ENCODE data around the gene KCNIP4.
"Not testable (repeated sequence)": the region's sequence is repeated elsewhere in the genome, so short reads cannot be mapped to it uniquely, and the experiment has no call there.

KCNIP4 gene

DNA sequence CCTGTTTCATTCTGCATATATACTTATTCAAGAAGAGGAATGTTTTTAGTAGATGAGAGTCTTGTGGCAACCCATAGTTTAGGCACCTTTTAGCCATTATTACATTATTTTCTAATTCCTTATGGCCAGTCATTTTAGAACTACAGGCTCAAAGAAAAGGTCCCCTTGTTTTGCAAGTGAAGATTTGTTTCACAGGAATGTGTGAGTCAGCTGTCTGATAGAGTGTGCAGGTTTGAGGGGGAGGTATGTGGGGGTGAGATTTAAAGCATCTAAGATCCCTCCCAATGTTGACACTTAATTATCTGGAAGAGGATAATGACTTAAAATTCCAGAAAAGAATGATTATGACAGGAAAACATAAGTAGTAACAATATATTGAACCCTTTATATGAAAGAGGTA lies 495.6 kb downstream of the KCNIP4 start:
- DNase-seq, result no peak

DNA sequence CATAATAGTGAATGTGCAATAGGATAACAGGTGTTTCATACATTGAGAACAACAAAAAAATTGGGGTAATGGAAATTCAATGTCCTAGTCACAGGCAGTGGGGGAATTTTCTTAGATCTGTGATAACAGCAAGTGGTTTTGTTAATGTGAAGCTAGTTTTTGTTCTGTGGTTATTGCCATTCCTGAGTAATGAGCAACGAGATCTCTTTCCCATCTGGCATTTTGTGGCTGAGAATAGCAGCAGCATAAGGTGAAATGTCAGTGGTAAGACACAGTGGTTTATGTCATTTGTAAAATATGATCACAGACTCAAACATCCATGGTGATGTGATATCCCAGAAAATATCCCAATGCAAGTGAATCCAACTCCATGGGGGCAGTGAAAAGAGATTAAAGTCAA lies 497.5 kb downstream of the KCNIP4 start:
- DNase-seq, result no peak

DNA sequence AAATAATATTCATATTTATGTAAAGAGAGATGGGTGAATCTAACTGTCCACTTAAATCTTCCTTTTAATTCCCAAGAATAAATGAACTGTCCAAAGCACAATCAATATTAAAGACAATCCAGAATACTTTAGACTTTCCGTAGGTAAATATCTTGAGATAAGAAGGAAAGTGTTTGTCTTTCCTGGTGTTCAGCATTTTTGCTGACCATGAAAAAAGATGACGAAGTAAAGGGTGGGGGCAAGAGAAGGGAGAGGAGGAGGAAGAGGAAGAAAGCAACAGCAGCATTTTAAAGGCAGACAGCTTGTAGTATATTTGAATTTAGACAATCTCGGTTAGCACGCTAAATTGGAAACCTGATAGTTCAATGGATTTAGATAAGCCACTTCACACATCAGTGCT lies 498.2 kb downstream of the KCNIP4 start:
- DNase-seq, result no peak

DNA sequence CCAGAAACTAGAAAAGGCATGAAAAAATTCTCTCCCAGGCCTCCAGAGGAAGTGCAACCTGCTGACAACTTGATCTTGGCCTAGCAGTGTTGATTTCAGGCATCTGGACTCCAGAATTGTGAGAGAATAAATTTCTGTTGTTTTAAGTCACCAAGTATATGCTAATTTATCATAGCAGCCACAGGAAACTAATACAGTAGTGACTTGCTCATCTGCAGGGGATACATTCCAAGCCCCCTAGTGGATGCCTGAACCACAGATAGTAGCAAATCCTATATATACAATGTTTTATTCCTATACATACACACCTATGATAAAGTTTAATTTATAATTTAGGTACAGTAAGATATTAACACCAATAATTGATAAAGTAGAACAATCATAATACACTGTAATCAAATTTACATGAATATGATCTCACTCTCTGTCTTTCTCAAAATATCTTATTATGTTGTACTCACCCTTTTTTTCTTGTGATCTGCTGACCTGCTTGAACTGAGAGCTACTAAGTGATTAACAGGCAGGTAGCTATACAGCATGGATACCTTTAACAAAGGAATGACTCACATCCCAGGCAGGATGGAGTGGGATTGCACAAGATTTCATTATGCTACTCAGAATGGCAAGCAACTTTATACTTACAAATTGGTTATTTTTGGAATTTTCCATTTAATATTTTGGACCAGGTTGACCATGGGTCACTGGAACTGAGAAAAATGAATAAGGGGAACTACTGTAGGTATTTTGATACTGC lies 501.1 kb downstream of the KCNIP4 start:
- no peak for DNase-seq

DNA sequence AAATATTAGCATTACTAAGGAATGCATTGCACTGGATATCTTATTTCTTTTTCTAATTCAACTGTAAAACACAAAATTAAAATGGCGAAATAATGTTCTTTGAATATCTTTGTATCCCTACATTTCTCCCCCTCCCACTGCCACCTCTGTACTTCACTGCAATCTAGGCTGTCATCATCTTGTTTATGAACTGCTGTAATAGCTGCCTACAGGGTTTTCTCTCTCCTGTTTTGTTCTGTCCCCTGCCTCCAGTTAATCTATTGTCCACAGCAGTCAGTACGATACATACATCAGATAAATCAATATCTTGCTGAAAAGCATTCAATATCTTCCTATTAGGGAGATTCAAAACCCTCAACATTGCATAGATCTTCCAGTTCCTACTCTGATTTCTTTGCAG lies 528.4 kb downstream of the KCNIP4 start:
- DNase-seq, result no peak

DNA sequence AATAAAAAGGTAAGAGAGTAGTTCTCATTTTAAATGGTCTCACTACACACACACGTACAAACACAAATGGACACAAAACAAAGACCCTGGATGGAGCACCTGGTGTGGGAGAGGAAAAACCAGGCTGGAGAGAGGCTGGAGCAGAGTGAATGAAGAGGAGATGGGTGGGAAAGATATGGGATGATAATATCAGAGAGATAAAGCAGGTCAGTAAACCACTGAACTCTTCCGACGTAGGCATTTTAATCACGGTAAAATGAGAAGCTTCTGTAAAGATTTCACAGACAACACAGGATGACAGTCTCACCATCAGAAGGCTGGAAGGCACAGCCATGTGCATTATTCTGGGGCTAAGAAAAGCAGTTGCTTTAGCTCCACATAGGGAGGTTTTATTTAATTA lies 532.8 kb downstream of the KCNIP4 start:
- DNase-seq, result no peak

DNA sequence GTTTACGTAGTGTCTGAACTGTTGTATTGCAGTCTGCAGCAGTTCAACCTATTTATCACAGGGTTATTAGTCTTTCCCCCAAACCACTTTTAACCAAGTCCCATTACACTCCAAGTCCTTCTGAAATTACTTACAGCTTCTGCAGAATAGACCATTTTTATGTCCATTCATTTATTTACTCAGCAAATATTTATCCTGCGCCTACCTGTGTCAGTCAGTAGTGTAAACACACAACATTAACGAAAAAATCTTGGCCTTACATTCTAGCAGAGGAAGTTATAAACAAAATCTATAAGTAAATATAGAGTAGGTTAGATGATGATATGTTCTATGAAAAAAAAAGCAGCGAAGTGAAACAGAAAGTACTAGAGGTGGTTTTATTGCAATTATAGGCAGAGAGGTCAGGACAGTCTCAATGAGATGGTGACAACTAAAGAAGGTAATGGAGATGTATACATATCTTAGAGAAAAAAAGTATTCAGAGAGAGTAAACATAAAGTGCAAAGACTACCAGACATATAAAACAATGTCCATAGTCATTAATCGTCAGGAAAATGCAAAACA lies 534.7 kb downstream of the KCNIP4 start:
- no peak for DNase-seq

DNA sequence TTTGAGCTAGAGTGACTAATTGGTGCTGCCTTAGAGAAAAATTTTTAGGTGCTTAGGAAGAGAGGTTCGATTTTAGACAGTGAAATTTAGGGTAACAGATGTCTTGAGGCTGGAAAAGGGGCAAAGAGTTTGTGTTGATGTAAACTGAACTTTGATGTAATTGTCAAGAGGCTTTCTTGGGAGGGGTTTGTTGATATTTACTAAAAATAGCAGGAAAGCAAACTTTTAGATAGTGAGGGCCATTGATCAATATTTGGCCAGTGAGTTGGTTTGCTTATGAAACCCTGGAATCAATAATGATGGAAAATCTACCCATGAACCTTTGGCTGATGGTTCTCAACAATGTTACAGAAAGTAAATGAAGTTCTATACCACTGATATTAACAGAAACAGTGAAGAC lies 537.5 kb downstream of the KCNIP4 start:
- no peak for DNase-seq

DNA sequence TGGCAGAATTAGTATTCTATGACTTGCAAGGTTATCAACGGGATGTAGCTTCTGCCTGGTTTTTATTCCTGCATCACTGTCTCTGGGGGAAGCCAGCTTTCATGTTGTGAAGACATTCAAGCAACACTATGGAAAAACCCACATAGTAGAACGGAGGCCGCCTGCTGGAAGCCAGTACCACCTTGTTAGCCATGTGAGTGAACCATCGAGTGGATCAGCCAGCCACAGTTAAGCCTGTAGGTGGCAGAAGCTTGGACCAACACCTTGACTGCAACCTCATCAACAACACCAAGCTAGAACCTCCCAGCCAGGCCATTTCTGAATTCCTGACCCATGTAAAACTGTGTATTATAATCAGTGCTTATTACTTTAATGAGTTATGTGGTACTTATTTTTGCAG lies 538.2 kb downstream of the KCNIP4 start:
- DNase-seq, result no peak

DNA sequence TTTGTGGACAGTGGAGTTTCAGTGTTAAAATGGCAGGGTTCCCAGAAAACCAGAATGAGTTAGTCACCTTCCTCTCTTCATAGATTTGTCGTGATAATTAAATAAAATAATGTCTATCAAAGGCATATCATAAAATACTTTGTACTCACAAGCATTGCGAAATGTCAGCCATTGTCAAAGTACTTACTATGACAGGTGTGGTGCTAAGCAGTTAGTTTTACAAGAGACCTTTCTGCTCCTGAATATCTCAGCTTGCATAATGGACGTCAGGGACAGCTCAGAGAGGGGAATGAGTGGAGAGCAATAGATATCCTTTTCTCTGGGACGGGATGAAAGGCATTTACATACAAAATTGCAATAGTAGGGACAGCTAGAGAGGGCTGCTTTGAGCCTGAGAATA lies 560.9 kb downstream of the KCNIP4 start:
- DNase-seq, result no peak

DNA sequence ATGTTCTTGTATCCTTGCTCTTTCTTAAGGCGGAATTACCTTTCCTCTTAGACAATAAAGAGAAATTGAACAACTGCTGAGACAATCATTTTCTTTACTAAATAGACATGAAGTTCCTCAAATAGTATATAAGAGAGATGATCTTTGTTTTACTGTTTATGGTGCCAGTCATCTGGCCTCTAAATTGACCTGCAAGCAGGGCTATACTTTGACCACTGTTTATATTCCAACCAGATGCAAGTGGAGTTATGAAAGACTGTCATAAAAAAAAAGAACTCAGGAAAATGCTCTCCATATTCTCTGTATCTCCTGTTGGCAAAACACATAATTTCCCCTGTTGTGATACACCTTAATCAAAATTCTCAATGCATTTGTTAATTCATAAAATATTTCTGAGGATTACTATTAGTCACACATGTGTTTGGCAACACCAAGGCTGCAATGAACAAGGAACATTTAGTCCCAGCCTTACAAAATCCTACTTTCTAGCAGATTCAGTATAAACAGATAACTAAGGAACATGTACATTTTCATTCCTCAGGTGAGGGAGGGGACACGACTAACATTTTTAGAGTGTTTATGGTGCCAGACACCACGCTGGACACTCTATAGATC lies 562.3 kb downstream of the KCNIP4 start:
- no peak for DNase-seq

DNA sequence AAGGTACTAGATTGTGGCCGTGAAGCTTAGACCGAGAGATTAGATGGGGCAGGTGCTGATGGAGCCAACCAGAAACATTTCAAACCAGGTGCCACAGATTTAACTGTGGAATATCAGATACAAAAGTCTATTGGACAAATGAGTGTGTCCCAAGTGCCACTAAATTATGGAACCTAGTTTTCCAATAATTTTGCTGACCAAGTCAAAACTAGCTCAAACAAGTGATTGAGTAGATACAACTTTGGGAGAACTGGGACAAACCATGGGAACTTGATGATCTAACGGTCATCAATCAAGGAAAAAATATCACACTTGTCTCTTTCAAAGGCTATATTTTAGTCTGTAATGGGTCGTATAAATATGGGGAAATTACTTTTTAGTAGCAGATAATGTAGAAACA lies 562.9 kb downstream of the KCNIP4 start:
- DNase-seq, result no peak

DNA sequence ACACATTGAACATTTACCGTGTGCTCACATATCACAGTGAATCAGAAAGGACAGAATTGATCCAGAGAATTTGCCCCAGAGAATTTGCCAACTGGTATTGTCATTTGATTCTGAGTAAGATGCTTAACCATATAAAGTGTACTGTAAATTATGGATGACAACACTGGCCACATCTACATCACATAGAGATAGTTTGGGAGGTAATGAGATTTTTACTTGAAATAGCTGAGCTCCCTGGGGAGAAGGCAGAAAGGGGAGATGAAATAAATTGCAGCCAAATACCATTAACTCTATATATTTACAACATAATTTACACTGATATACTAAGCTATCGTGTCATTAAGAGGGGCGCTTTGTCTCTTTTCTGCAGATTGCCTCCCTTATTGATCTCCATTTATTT lies 564.0 kb downstream of the KCNIP4 start:
- DNase-seq, result no peak

DNA sequence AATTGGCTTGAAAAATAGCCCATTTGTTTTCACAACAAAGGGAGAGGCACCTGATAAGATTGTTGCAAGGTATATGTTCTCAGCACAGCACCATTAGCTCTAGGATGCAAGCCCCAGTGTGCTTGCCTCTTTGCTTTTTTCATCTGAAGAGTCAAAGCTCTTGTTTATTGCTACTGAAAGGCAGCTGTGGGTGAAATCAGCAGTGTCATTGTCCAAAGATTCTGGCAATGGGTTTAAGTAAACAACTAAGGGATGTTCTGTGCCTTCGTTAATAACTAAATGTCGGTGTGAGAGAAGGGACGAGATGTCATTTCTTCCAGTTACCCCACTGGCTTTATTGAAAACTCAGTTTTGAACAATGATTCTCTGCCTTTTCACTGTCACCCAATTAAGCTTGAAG lies 567.7 kb downstream of the KCNIP4 start:
- DNase-seq, result no peak

DNA sequence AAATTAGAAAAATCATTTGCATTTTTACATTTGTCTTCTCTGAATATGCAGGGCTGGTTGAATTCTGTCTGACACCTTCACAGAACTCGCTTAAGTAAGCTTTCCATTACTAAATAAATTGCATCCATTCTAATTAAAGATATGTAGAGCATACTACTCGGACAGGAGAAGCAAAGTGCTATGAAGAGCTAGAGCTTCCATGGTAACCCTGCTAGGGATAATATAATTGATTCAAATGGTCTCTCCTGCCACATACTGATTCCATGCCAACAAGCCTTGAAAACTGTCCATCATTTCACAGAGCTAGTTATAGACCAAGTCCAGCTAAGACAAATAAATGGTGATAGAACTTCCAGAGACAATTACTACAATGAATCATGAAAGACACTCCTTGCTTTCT lies 571.5 kb downstream of the KCNIP4 start:
- DNase-seq, result no peak

DNA sequence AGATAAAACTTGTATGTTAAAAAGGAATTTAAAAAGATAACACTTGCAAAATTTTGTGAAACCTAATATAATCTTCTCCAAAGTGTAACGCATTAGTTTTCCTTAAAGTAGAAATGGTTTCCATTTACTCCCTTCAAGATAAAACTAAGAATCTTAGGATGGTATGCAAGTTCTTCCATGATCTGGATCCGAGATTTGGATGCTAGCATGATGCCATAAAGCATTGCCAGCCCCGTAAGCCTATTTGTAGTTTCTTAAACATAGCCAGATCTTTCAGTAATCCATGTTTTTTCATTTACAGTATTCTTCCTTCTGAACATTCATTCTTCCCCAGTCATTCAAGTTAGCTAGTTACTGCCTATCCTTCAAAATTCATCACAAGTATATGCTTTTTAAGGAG lies 572.4 kb downstream of the KCNIP4 start:
- no peak for DNase-seq

DNA sequence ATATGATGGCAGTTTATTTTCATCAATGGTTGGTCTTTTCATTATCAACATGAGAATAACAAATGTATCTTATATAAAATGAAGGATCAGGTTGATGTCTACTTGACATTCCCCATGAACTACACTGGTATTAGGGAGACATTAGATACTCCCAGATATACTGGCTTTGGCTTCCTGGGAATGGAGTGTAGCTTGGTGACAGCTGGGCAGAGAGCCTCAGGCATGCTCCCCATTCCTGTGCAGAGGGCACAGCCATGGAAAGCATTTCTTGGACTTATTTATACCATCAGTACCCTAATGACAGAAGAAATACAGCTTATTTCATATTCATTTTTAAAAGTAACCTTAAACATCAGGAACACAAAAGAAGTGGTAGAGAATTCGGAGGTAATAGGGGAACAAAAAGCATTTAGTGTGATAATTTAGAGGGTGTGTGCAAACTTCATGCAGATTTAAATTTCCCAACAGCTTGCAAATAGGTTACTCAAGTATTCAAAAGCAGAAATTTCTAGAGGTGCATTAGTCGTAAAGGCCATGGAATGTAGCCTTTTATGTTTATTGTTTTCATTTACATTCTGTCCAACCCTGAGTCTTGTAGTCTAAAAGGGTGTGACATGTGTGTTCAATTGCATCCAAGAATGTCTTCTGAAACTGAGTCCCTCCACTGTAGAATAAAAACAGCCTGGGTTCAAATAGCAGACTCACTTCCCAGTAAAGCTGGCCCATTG lies 573.8 kb downstream of the KCNIP4 start:
- DNase-seq, result no peak

DNA sequence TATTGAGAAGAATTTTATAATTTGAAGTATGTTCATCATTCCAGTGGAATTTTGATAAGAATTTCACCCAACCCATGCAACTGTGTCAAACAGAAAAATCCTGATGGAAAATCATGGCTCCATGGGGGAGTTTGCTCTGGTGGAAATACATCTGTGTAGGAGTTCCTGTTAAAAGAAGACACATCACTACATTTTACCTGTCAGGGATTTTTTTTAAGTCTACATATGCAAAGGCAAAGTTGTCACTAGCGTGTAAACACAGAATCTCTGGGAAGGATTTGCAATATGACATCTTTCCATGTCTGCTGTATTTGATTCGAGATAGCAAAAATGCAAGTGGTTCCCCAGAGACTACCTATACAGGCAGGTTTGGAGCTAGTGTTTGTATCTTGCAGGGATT lies 581.0 kb downstream of the KCNIP4 start:
- DNase-seq, result no peak

DNA sequence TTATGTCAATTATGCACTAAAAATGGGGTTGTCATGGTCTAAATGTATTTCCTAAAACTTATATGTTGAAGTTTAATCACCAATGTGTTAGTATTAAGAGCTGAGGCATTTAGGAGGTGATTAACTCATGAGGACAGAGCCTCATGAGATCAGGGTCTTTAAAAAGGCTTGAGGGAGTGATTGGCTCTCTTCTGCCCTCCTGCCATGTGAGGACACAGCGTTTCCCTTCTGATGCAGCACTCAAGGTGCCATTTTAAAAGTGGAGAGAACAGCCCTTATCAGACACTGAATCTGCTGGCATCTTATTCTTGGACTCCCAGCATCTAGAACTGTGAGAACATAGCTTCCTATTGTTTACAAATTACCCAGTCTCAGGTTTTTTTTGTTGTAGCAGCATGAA lies 581.7 kb downstream of the KCNIP4 start:
- no peak for DNase-seq

DNA sequence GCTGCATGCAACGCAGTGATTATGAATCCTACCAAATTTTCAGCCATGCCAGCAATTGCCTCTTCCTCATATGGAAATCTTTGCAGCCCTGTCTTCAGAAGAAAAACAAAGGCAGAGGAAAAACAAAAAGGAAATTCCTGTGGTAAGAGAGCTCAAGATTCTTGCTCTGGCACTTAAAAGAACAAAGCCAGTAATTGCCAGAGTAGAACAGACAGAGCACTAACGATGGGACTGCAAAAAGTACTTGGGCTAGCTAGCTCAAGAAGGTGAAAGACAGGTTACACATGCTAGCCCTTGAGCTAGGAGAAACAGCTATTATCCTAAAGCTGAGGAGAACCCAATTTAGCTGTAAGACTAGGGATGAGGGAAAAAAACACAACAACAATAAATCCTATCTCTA lies 582.3 kb downstream of the KCNIP4 start:
- no peak for DNase-seq

DNA sequence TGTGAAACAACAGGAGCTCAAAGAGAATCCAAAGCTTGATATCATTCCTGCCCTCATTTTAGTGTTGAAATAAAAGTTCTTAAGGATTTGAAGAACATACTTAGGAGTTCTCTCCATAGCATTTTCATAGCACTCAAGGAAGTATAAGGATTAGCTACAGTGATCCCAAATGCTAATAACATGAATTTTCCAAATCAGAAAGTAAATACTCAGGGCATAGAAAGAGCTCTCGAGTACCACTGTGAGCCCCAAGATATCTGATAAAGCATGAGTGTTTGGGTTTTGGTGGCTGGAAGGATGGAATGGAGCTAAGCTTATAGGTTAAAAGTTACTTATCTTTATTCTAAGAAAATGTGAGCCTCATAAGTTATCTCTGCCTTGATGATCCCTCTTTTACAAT lies 584.9 kb downstream of the KCNIP4 start:
- DNase-seq, result no peak

DNA sequence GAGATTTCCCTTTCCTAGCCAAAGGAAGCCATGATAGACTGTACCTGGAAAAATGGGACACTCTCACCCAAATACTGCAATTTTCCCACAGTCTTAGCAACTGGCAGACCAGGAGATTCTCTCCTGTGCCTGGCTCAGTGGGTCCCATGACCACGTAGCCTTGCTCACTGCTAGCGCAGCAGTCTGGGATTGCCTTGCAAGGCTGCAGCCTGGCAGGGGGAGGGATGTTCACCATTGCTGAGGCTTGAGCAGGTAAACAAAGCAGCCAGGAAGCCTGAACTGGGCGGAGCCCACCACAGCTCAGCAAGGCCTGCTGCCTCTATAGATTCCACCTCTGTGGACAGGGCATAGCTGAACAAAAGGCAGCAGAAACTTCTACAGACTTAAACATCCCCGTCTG lies 596.2 kb downstream of the KCNIP4 start:
- DNase-seq, result not testable (repeated sequence)

DNA sequence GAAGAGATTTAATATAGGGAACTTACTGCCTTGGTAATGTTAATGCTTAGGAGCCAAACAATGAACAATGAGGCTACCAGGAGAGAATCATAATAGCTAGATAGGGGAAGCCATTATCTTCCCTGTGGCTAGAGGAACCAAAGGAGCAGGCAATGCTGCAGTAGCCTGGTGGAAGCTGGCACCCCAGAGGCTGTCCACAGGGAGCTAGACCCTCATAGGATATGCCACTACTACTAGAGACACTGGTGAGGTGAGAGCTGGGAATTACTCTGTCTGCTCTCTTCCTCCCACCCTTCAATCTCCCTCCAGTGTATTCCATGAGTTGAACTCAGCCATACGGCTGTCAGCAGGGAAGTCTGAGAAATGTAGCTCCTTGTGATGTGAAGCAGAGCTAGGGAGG lies 601.4 kb downstream of the KCNIP4 start:
- DNase-seq, result no peak

Data from suppressor macrophage (primary cell).